HepG2 (cell line): ENCODE measurements around the gene SPATA46. TPM values are rescaled to one million over a fixed set of nuclear protein-coding genes. Genes with fewer than 3 reads are reported as not detected.

ENCODE experiments used
- ATAC-seq: fragments of 200-7000 bp; cut with Tn5 transposase; 3 replicates; pipeline ENCODE4 v1.9.1; 2020; ENCODE audit warnings: mild to moderate bottlenecking, moderate library complexity
- BruUV-seq: library from RNA; stranded (reverse); fragments of 400-500 nt; replicated peaks from 2 replicates; lab custom pipeline; 2021; lab: Mats Ljungman, UMichigan
- CTCF ChIA-PET: fragments of 300-600 bp; formaldehyde crosslinking; extraction: SDS; loops from one replicate; lab custom pipeline; 2021; ENCODE audit warnings: low total read pairs, inconsistent platforms, low intra/inter-chr PET ratio; lab: Yijun Ruan, JAX
- POLR2A ChIA-PET: fragments of 350-600 bp; sonication (Branson Sonifier 250); formaldehyde crosslinking; loops from one replicate; lab custom pipeline; 2020; ENCODE audit warnings: antibody characterized with exemption, inconsistent platforms; lab: Yijun Ruan, JAX
- DNase-seq: peaks from one replicate; pipeline ENCODE4 v3.0.0-alpha.2; 2015; ENCODE audit warnings: low spot score
- FAIRE-seq: peaks from 3 replicates; lab custom pipeline; 2011; peaks lifted over from hg19 to GRCh38; lab: Jason Lieb, UNC
- H2AFZ ChIP-seq: one replicate; pipeline ENCODE4 v1.6.1; 2011; ENCODE audit warnings: low read length, inconsistent platforms
- H3K27ac ChIP-seq: fragments of 300-600 bp; 3 replicates; pipeline ENCODE4 v1.8.0; 2011; ENCODE audit warnings: mixed run types, mild to moderate bottlenecking, mixed read lengths, low read length, inconsistent platforms; ENCODE audit not compliant: insufficient read depth; ENCODE audit errors: extremely low read length
- H3K27me3 ChIP-seq, 2 experiments: fragments of 200-600 bp in 1 of 2; 2 replicates in 1 of 2; 3 replicates in 1 of 2; pipeline versions ENCODE4 v1.6.0 to v1.8.0; 2011; ENCODE audit warnings: low read length in 2 of 2, mild to moderate bottlenecking in 2 of 2, moderate library complexity in 2 of 2, inconsistent platforms in 1 of 2; ENCODE audit not compliant: insufficient read depth in 2 of 2, control insufficient read depth in 1 of 2
- H3K36me3 ChIP-seq, 2 experiments: fragments of 200-600 bp in 1 of 2; replicated peaks in 1 of 2; 2 replicates in 1 of 2; 3 replicates in 1 of 2; pipeline versions ENCODE4 v1.5.1 to v1.8.0; 2011; ENCODE audit warnings: low read length in 2 of 2, inconsistent platforms in 1 of 2; ENCODE audit not compliant: insufficient read depth in 2 of 2, control insufficient read depth in 1 of 2
- H3K4me1 ChIP-seq: 2 replicates; pipeline ENCODE4 v1.5.1; 2012; ENCODE audit warnings: low read length, inconsistent platforms; ENCODE audit not compliant: insufficient read depth
- H3K4me2 ChIP-seq: 2 replicates; pipeline ENCODE4 v1.6.0; 2011; ENCODE audit warnings: low read depth, low read length, inconsistent platforms
- H3K4me3 ChIP-seq, 3 experiments: fragments of 200-600 bp in 1 of 3; sonication (generic), shearing (Covaris generic) in 1 of 3; replicated peaks in 1 of 3; 2 replicates each; pipeline ENCODE4 v1.5.1; 2011 to 2016; ENCODE audit warnings: low read length in 3 of 3, inconsistent platforms in 2 of 3, low read depth in 2 of 3, mild to moderate bottlenecking in 2 of 3, control low read depth in 1 of 3, mixed read lengths in 1 of 3; ENCODE audit not compliant: insufficient read depth in 1 of 3
- H3K79me2 ChIP-seq: one replicate; pipeline ENCODE4 v1.6.1; 2011; ENCODE audit warnings: low read length, inconsistent platforms; ENCODE audit not compliant: insufficient read depth
- H3K9ac ChIP-seq: 2 replicates; pipeline ENCODE4 v1.6.0; 2011; ENCODE audit warnings: mild to moderate bottlenecking, low read depth, low read length, inconsistent platforms; ENCODE audit not compliant: insufficient read depth
- H3K9me3 ChIP-seq: 2 replicates; pipeline ENCODE4 v1.5.1; 2012; ENCODE audit warnings: mild to moderate bottlenecking, low read length
- H4K20me1 ChIP-seq: 2 replicates; pipeline ENCODE4 v1.6.0; 2011; ENCODE audit warnings: inconsistent platforms, mild to moderate bottlenecking, low read length, moderate library complexity; ENCODE audit not compliant: insufficient read depth
- ARNT2 ChIP-seq: sonication (generic); formaldehyde crosslinking; IDR thresholded peaks from 2 replicates; pipeline ENCODE4 v1.8.0; 2022; ENCODE audit warnings: mild to moderate bottlenecking, low read depth, missing genetic modification reagents, moderate library complexity
- BCL6 ChIP-seq: IDR thresholded peaks from 2 replicates; pipeline ENCODE4 v1.6.1; 2016; ENCODE audit warnings: missing genetic modification reagents, missing compliant biosample characterization
- FOXP1 ChIP-seq, 2 experiments: fragments of 450-650 bp in 1 of 2; IDR thresholded peaks; 2 replicates each; pipeline ENCODE4 v1.6.1; 2017 to 2018; ENCODE audit warnings: antibody characterized with exemption in 1 of 2
- GTF3A ChIP-seq: sonication (generic); formaldehyde crosslinking; conservative IDR thresholded peaks from 2 replicates; pipeline ENCODE4 v1.4.0; 2020; ENCODE audit warnings: mild to moderate bottlenecking, missing genetic modification reagents
- HCFC1 ChIP-seq: fragments of 150-350 bp; IDR thresholded peaks from 2 replicates; pipeline ENCODE4 v1.6.1; 2014; ENCODE audit warnings: low read depth, low read length
- KDM3A ChIP-seq: IDR thresholded peaks from 2 replicates; pipeline ENCODE4 v1.6.1; 2018; ENCODE audit warnings: low read depth, missing compliant biosample characterization
- KDM5B ChIP-seq: sonication (generic); formaldehyde crosslinking; IDR thresholded peaks from 2 replicates; pipeline ENCODE4 v1.4.0; 2020; ENCODE audit warnings: missing genetic modification reagents, mild to moderate bottlenecking, borderline replicate concordance
- NFATC3 ChIP-seq: sonication (generic); formaldehyde crosslinking; IDR thresholded peaks from 2 replicates; pipeline ENCODE4 v1.5.1; 2020; ENCODE audit warnings: mild to moderate bottlenecking, missing genetic modification reagents
- ZNF350 ChIP-seq: sonication (generic); formaldehyde crosslinking; IDR thresholded peaks from 2 replicates; pipeline ENCODE4 v1.4.0; 2020; ENCODE audit warnings: mild to moderate bottlenecking, low read depth, missing genetic modification reagents, borderline replicate concordance
- ZNF430 ChIP-seq: sonication (generic); formaldehyde crosslinking; IDR thresholded peaks from 2 replicates; pipeline ENCODE4 v1.9.0; 2021; ENCODE audit warnings: mild to moderate bottlenecking, missing genetic modification reagents
- WGBS: methylation state at CpG from one replicate; pipeline ENCODE4 v1.1.6; 2017; ENCODE audit warnings: low lambda C conversion rate; 5-methylcytosine and 5-hydroxymethylcytosine counted together
- in situ Hi-C: cut with HindIII; loops from 2 replicates; pipeline ENCODE4 v1.10.0; 2017; ENCODE audit warnings: low pct_unique_long_range_greater_than_20kb; ENCODE audit not compliant: extremely low pct_ligation_motif_present
- intact Hi-C: fragments of 100-400 bp; cut with micrococcal nuclease; formaldehyde crosslinking; loops from one replicate; pipeline ENCODE4 v1.10.0; 2022; ENCODE audit not compliant: unreplicated experiment
- polyA plus RNA-seq, 8 experiments: library from polyadenylated mRNA; depleted of rRNA in 3 of 8; stranded (reverse) in 7 of 8; unstranded in 1 of 8; fragments of >200 nt; fragmentation: Illumina TruSeq in 4 of 8; extraction: Trizol in 4 of 8; gene quantifications; 2 replicates each; pipeline versions ENCODE4 v1.2.1 to v1.2.3, GENCODE V29; 2011 to 2016; ENCODE audit warnings: low read depth in 4 of 8, missing spikeins in 1 of 8, mixed read lengths in 1 of 8; ENCODE audit not compliant: insufficient read depth in 1 of 8
- total RNA-seq, 5 experiments: library from RNA; depleted of rRNA; stranded (reverse); fragments of >200 nt; fragmentation: Illumina TruSeq; extraction: Trizol; gene quantifications; 2 replicates each; pipeline ENCODE4 v1.2.3, GENCODE V29; 2016; ENCODE audit warnings: low read depth in 1 of 5
- TF ChIP-seq, protein P1 (sequence below): sonication (generic); formaldehyde crosslinking; IDR thresholded peaks from 2 replicates; pipeline ENCODE4 v1.8.0; 2022; ENCODE audit warnings: missing genetic modification reagents, mild to moderate bottlenecking, moderate library complexity, borderline replicate concordance
- TF ChIP-seq, protein P2 (sequence below): sonication (generic); formaldehyde crosslinking; IDR thresholded peaks from 2 replicates; pipeline ENCODE4 v1.4.0; 2020; ENCODE audit warnings: missing genetic modification reagents, borderline replicate concordance
- TF ChIP-seq, protein P3 (sequence below): IDR thresholded peaks from 2 replicates; pipeline ENCODE4 v1.6.1; 2016

SPATA46 gene
- total and polyA plus RNA-seq, 2 of the 13 experiments (the other 11 are each of a cell fraction or from before 2014, with no cell fraction given), result not detected

DNA sequence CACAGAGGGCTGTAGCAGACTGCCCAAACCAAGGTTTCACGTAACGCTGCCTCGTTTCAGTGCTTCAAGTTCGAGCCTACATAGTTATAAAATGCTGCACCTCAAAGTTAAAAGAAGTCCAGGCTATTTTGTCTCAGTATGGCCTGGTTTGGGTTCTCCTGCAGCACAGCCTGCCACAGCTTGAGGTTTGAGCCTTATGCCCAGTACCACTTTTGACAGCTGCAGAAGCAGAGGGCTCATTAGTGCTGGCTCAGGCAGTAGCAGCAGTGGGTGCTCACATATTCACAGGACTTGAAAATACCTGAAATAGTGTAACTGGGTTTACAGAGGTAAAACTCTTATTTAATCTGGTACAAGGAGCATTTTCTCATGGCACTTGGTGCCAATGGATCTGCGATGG, 15.3 kb downstream of the SPATA46 start (continued):
- TF ChIP-seq, protein P1, sequence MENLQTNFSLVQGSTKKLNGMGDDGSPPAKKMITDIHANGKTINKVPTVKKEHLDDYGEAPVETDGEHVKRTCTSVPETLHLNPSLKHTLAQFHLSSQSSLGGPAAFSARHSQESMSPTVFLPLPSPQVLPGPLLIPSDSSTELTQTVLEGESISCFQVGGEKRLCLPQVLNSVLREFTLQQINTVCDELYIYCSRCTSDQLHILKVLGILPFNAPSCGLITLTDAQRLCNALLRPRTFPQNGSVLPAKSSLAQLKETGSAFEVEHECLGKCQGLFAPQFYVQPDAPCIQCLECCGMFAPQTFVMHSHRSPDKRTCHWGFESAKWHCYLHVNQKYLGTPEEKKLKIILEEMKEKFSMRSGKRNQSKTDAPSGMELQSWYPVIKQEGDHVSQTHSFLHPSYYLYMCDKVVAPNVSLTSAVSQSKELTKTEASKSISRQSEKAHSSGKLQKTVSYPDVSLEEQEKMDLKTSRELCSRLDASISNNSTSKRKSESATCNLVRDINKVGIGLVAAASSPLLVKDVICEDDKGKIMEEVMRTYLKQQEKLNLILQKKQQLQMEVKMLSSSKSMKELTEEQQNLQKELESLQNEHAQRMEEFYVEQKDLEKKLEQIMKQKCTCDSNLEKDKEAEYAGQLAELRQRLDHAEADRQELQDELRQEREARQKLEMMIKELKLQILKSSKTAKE, result no peak
- TF ChIP-seq GTF3A (CRISPR knock-in tag), result no peak
- no peak for TF ChIP-seq HCFC1

DNA sequence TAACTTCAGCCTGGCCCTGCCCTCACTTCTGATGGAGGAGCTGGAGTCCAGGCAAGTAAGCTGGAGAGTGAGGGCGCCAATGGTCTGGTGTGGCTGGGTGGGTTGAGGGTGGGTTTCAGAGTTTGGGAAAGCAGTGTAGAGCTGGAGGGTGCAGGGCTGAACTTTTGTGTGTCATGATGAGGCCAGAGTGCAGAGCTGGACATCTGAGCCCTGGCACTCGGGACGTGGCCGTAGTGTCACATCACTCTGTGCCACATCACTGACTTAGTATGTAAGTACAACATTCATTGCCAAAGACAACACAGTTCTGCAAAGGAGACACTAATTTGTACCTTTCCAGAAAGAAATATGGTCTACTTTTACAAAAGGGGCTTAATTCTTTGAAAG, 15.8 kb downstream of the SPATA46 start:
- no peak for FAIRE-seq
- no peak overlapping the region for H3K27ac ChIP-seq
- no peak overlapping the region for H3K9ac ChIP-seq
- H3K79me2 ChIP-seq, result no peaks in the 10 kb centered on the region
- no peak overlapping the region for H3K4me2 ChIP-seq
- intact Hi-C loops (no loop called here), in situ Hi-C loops (no loop called here)
- WGBS, result 97% methylated on average over 4 of the region's 4 CpGs
- H3K4me3 ChIP-seq, result no peak overlapping the region
- DNase-seq, result no peak
- H3K27me3 ChIP-seq, result no peaks in the 10 kb centered on the region
- CTCF ChIA-PET, result no interaction called here
- ATAC-seq, result no peak
- no peaks in the 10 kb centered on the region for H3K4me1 ChIP-seq
- H3K36me3 ChIP-seq, result peaks cover 18 to 67% of the 10 kb centered on the region in 2 experiments
- no peaks in the 10 kb centered on the region for H3K9me3 ChIP-seq
- no peaks in the 10 kb centered on the region for H4K20me1 ChIP-seq
- POLR2A ChIA-PET, result no interaction called here
- H2AFZ ChIP-seq, result no peak overlapping the region
- no TSS peak for BruUV-seq
- no peak for TF ChIP-seq BCL6 (CRISPR knock-in tag)
- TF ChIP-seq, protein P2, sequence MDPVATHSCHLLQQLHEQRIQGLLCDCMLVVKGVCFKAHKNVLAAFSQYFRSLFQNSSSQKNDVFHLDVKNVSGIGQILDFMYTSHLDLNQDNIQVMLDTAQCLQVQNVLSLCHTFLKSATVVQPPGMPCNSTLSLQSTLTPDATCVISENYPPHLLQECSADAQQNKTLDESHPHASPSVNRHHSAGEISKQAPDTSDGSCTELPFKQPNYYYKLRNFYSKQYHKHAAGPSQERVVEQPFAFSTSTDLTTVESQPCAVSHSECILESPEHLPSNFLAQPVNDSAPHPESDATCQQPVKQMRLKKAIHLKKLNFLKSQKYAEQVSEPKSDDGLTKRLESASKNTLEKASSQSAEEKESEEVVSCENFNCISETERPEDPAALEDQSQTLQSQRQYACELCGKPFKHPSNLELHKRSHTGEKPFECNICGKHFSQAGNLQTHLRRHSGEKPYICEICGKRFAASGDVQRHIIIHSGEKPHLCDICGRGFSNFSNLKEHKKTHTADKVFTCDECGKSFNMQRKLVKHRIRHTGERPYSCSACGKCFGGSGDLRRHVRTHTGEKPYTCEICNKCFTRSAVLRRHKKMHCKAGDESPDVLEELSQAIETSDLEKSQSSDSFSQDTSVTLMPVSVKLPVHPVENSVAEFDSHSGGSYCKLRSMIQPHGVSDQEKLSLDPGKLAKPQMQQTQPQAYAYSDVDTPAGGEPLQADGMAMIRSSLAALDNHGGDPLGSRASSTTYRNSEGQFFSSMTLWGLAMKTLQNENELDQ (CRISPR knock-in tag), result no peak
- TF ChIP-seq KDM3A (CRISPR knock-in tag), result no peak
- no peak for TF ChIP-seq KDM5B (CRISPR knock-in tag)
- TF ChIP-seq, protein P3, sequence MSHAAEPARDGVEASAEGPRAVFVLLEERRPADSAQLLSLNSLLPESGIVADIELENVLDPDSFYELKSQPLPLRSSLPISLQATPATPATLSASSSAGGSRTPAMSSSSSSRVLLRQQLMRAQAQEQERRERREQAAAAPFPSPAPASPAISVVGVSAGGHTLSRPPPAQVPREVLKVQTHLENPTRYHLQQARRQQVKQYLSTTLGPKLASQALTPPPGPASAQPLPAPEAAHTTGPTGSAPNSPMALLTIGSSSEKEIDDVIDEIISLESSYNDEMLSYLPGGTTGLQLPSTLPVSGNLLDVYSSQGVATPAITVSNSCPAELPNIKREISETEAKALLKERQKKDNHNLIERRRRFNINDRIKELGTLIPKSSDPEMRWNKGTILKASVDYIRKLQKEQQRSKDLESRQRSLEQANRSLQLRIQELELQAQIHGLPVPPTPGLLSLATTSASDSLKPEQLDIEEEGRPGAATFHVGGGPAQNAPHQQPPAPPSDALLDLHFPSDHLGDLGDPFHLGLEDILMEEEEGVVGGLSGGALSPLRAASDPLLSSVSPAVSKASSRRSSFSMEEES (CRISPR knock-in tag), result no peak
- TF ChIP-seq ARNT2, result no peak
- no peak for TF ChIP-seq FOXP1 (IDR thresholded peaks at IDR 0.05)
- TF ChIP-seq FOXP1 (CRISPR knock-in tag; IDR thresholded peaks at IDR 0.05), result no peak
- TF ChIP-seq NFATC3 (CRISPR knock-in tag), result no peak
- TF ChIP-seq ZNF430 (CRISPR knock-in tag), result no peak
- no peak for TF ChIP-seq ZNF350 (CRISPR knock-in tag)
